Neural progenitor cell (in vitro differentiated cells): ENCODE results near the gene HAAO.

Source experiments
- CTCF ChIP-seq: fragments of 200-600 bp; sonication (generic); IDR thresholded peaks from 2 replicates; pipeline ENCODE4 v1.5.1; 2017; ENCODE audit warnings: antibody characterized with exemption, mild to moderate bottlenecking
- EZH2 ChIP-seq: fragments of 200-600 bp; sonication (generic); IDR thresholded peaks from 2 replicates; pipeline ENCODE4 v1.6.1; 2017; ENCODE audit warnings: antibody characterized with exemption, mild to moderate bottlenecking, moderate library complexity
- EZH2phosphoT487 ChIP-seq: fragments of 200-600 bp; sonication (generic); IDR thresholded peaks from 2 replicates; pipeline ENCODE4 v1.6.1; 2017; ENCODE audit warnings: antibody characterized with exemption

DNA sequence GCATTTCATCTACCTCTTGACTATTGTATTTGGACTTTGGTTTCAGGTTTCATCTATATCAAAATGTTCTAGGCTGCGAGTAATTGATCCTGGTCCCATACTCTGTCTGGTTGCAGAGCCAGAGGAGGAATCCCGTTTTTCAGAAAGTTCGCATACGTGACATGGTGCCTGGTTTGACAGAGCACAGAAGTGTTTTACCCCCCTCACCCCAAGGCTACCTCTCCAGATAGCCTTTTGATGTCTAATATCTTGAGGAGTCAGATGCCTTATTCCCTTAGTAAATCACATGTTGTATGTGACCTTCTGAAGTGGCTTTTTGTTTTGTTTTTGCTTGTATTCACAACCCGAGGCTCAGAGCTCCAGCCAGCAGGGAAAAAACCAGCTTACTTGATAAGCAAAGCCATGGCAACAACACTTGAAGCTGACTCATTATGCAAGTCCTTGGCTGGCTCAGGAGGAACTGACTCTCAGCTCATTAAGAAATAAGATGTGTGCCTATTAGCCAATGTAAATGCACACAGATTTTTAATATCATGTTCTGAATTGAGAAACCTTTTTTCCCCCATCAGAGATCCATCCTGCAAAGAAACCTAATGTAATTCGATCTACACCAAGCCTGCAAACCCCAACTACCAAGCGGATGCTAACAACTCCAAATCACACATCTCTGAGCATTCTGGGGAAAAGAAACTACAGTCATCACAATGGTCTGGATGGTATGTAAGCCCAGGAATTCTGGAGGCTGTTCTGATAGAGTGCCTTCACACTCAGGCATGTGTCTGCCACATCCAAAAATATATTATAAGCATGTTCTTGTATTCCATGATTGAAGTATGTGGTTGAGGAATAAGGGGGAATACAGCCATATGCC is 69.8 kb downstream of the HAAO start:
- TF ChIP-seq CTCF (no peak), EZH2phosphoT487 (no peak), EZH2 (no peak)
